ENCODE data around the gene SKI. TPM values are rescaled to one million over a fixed set of nuclear protein-coding genes. Genes with fewer than 3 reads are reported as not detected.

The SKI gene
- total RNA-seq, 4 donors from 2014 or later, result 35.3 to 54.0 (median 47.3) TPM

GRCh38 chr1:2335721-2336455 lies 107.8 kb downstream of the SKI start:
- TF ChIP-seq CTCF (IDR thresholded peaks at IDR 0.05), result no peak
- ATAC-seq (ENCODE audit: low FRiP score), result no peak
- DNase-seq (ENCODE audit: low spot score), result no peak

GRCh38 chr1:2336499-2336898 lies 108.4 kb downstream of the SKI start:
- no peak for TF ChIP-seq CTCF (IDR thresholded peaks at IDR 0.05)
- DNase-seq (ENCODE audit: low spot score) (no peak), ATAC-seq (ENCODE audit: low FRiP score) (no peak)

- ATAC-seq (ENCODE audit: low FRiP score), result no peak
- TF ChIP-seq CTCF (IDR thresholded peaks at IDR 0.05), result no peak
- DNase-seq (ENCODE audit: low spot score), result no peak
Measured at GRCh38 chr1:2337081-2337480, 109.0 kb downstream of the SKI start.

- TF ChIP-seq CTCF (IDR thresholded peaks at IDR 0.05), result no peak
- ATAC-seq (ENCODE audit: low FRiP score) (no peak), DNase-seq (ENCODE audit: low spot score) (no peak)
Measured at GRCh38 chr1:2337501-2337900, 109.4 kb downstream of the SKI start.

- ATAC-seq (ENCODE audit: low FRiP score), result no peak
Measured at GRCh38 chr1:2339206-2340085, 111.3 kb downstream of the SKI start.

More at GRCh38 chr1:2339206-2340085, 111.3 kb downstream of the SKI start:
- DNase-seq (ENCODE audit: low spot score), result no peak
- no peak for TF ChIP-seq CTCF (IDR thresholded peaks at IDR 0.05)

Data from omental fat pad (tissue), 4 donors.